Right atrium auricular region (tissue), 2 donors: ENCODE measurements around the gene ATXN1. TPM values are rescaled to one million over a fixed set of nuclear protein-coding genes. Genes with fewer than 3 reads are reported as not detected.

ENCODE experiments used
- DNase-seq: peaks from one replicate; pipeline ENCODE4 v3.0.0-alpha.2; 2019; ENCODE audit warnings: low spot score
- H3K27ac ChIP-seq, 2 donors: fragments of 200-600 bp; sonication (generic); 1 replicate in 1 of 2; 2 replicates in 1 of 2; pipeline ENCODE4 v1.5.1; 2016 to 2019
- H3K27me3 ChIP-seq, 2 donors: fragments of 200-600 bp; sonication (generic); one replicate each; pipeline versions ENCODE4 v1.5.1 to v1.6.0; 2017 to 2019
- H3K36me3 ChIP-seq: fragments of 200-600 bp; sonication (generic); one replicate; pipeline ENCODE4 v1.5.1; 2016
- H3K4me1 ChIP-seq, 2 donors: fragments of 200-600 bp; sonication (generic); one replicate each; pipeline versions ENCODE4 v1.5.1 to v1.6.0; 2017 to 2019
- H3K4me3 ChIP-seq, 2 donors: fragments of 200-600 bp; sonication (generic); 1 replicate in 1 of 2; 2 replicates in 1 of 2; pipeline ENCODE4 v1.5.1; 2017 to 2019; ENCODE audit warnings: mild to moderate bottlenecking in 1 of 2, moderate library complexity in 1 of 2
- H3K9me3 ChIP-seq, 2 donors: fragments of 200-600 bp; sonication (generic); one replicate each; pipeline ENCODE4 v1.5.1; 2019
- CTCF ChIP-seq, 2 donors: fragments of 200-600 bp; sonication (generic); IDR thresholded peaks; one replicate each; pipeline ENCODE4 v1.5.1; 2019; ENCODE audit warnings: antibody characterized with exemption in 2 of 2
- total RNA-seq, 2 donors: library from RNA; depleted of rRNA; stranded (reverse); fragments of >200 nt; gene quantifications; one replicate each; pipeline ENCODE4 v1.1.0, GENCODE V29; 2016

The ATXN1 gene
- total RNA-seq, 2 donors from 2014 or later: 41.8 to 62.0 TPM

GRCh38 chr6:16684896-16685554, 76.2 kb downstream of the ATXN1 start:
- no peak for DNase-seq
- Histone ChIP-seq H3K36me3 (no peaks in the 10 kb centered on the region), H3K4me1 (peaks cover 0 to 46% of the 10 kb centered on the region in 2 donors), H3K27me3 (no peaks in the 10 kb centered on the region), H3K4me3 (no peak overlapping the region), H3K9me3 (no peaks in the 10 kb centered on the region), H3K27ac (no peak overlapping the region)
- TF ChIP-seq CTCF (IDR thresholded peaks at IDR 0.05): no peak

GRCh38 chr6:16684195-16684689, 77.0 kb downstream of the ATXN1 start:
- no peak for DNase-seq
- H3K4me3 ChIP-seq: no peak overlapping the region
- H3K9me3 ChIP-seq: no peaks in the 10 kb centered on the region
- H3K4me1 ChIP-seq: peaks cover 0 to 46% of the 10 kb centered on the region in 2 donors
- no peaks in the 10 kb centered on the region for H3K27me3 ChIP-seq
- H3K36me3 ChIP-seq: no peaks in the 10 kb centered on the region
- no peak for TF ChIP-seq CTCF (IDR thresholded peaks at IDR 0.05)
- peak overlapping the region; percentile 23 to 42 for H3K27ac ChIP-seq

- H3K27me3 ChIP-seq: no peaks in the 10 kb centered on the region
- peak; percentile 78 for DNase-seq
- peak overlapping the region; percentile 23 to 42 for H3K27ac ChIP-seq
- H3K4me1 ChIP-seq: peaks cover 0 to 43% of the 10 kb centered on the region in 2 donors
- no peak overlapping the region for H3K4me3 ChIP-seq
- no peaks in the 10 kb centered on the region for H3K9me3 ChIP-seq
- no peaks in the 10 kb centered on the region for H3K36me3 ChIP-seq
- no peak for TF ChIP-seq CTCF (IDR thresholded peaks at IDR 0.05)
Observed at GRCh38 chr6:16683641-16684194, 77.5 kb downstream of the ATXN1 start.

GRCh38 chr6:16681260-16681873, 79.9 kb downstream of the ATXN1 start:
- H3K36me3 ChIP-seq: no peaks in the 10 kb centered on the region
- no peak for DNase-seq
- H3K27ac ChIP-seq: no peak overlapping the region
- H3K9me3 ChIP-seq: no peaks in the 10 kb centered on the region
- peaks cover 0 to 36% of the 10 kb centered on the region in 2 donors for H3K4me1 ChIP-seq
- H3K4me3 ChIP-seq: no peak overlapping the region
- no peaks in the 10 kb centered on the region for H3K27me3 ChIP-seq
- TF ChIP-seq CTCF (IDR thresholded peaks at IDR 0.05): no peak

GRCh38 chr6:16679050-16679449, 82.2 kb downstream of the ATXN1 start:
- Histone ChIP-seq H3K27ac (no peak overlapping the region), H3K27me3 (no peaks in the 10 kb centered on the region), H3K36me3 (no peaks in the 10 kb centered on the region), H3K9me3 (no peaks in the 10 kb centered on the region), H3K4me3 (no peak overlapping the region), H3K4me1 (peaks cover 0 to 42% of the 10 kb centered on the region in 2 donors)
- no peak for TF ChIP-seq CTCF (IDR thresholded peaks at IDR 0.05)
- DNase-seq: no peak
